ENCODE data around the gene RHBDL1.
A peak's percentile ranks its signal among the peaks of the same experiment; 100 is the strongest.

RHBDL1 gene

GRCh38 chr16:711548-712320 lies 36.3 kb downstream of the RHBDL1 start (continued):
- TF ChIP-seq, protein P1, sequence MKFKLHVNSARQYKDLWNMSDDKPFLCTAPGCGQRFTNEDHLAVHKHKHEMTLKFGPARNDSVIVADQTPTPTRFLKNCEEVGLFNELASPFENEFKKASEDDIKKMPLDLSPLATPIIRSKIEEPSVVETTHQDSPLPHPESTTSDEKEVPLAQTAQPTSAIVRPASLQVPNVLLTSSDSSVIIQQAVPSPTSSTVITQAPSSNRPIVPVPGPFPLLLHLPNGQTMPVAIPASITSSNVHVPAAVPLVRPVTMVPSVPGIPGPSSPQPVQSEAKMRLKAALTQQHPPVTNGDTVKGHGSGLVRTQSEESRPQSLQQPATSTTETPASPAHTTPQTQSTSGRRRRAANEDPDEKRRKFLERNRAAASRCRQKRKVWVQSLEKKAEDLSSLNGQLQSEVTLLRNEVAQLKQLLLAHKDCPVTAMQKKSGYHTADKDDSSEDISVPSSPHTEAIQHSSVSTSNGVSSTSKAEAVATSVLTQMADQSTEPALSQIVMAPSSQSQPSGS (tag by site-specific recombination; IDR thresholded peaks at IDR 0.05; ENCODE audit: low read depth) = no peak
- TF ChIP-seq ZNF404 (tag by site-specific recombination; IDR thresholded peaks at IDR 0.05) (no peak), ZNF654 (tag by site-specific recombination; IDR thresholded peaks at IDR 0.05; ENCODE audit: low read depth) (peak; percentile 73), GLIS1 (tag by site-specific recombination; IDR thresholded peaks at IDR 0.05) (no peak), ZFP69B (tag by site-specific recombination; IDR thresholded peaks at IDR 0.05) (0 out of 2 replicates have a peak, but pooled peaks have one; percentile 25), KLF16 (tag by site-specific recombination; IDR thresholded peaks at IDR 0.05) (0 out of 2 replicates have a peak, but pooled peaks have one; percentile 25), ZNF596 (tag by site-specific recombination; IDR thresholded peaks at IDR 0.05) (no peak), BCL6B (tag by site-specific recombination; IDR thresholded peaks at IDR 0.05) (no peak), ZNF776 (tag by site-specific recombination; IDR thresholded peaks at IDR 0.05; ENCODE audit: borderline replicate concordance) (no peak), ZNF623 (tag by site-specific recombination; IDR thresholded peaks at IDR 0.05) (no peak), ZEB2 (tag by site-specific recombination; IDR thresholded peaks at IDR 0.05) (no peak), ZNF16 (tag by site-specific recombination; IDR thresholded peaks at IDR 0.05; ENCODE audit: low read depth) (no peak), ZNF132 (tag by site-specific recombination; IDR thresholded peaks at IDR 0.05; ENCODE audit: borderline replicate concordance) (no peak), KLF8 (tag by site-specific recombination; IDR thresholded peaks at IDR 0.05) (no peak), ZNF121 (tag by site-specific recombination; IDR thresholded peaks at IDR 0.05) (no peak), ZNF837 (tag by site-specific recombination; IDR thresholded peaks at IDR 0.05) (no peak), YY1 (tag by site-specific recombination; IDR thresholded peaks at IDR 0.05) (no peak), ZNF707 (tag by site-specific recombination; IDR thresholded peaks at IDR 0.05) (no peak), SALL2 (tag by site-specific recombination; IDR thresholded peaks at IDR 0.05; ENCODE audit: borderline replicate concordance) (no peak), ZNF214 (tag by site-specific recombination; IDR thresholded peaks at IDR 0.05; ENCODE audit: borderline replicate concordance) (no peak), ZNF416 (tag by site-specific recombination; IDR thresholded peaks at IDR 0.05) (no peak), ZNF423 (tag by site-specific recombination; IDR thresholded peaks at IDR 0.05) (no peak), ZNF624 (tag by site-specific recombination; IDR thresholded peaks at IDR 0.05) (no peak), ZNF19 (tag by site-specific recombination; IDR thresholded peaks at IDR 0.05; ENCODE audit: low read depth) (no peak), ZSCAN5A (tag by site-specific recombination; IDR thresholded peaks at IDR 0.05) (no peak), ZNF530 (tag by site-specific recombination; IDR thresholded peaks at IDR 0.05; ENCODE audit: low read depth) (no peak), ZNF202 (tag by site-specific recombination; IDR thresholded peaks at IDR 0.05; ENCODE audit: borderline replicate concordance) (no peak), BCL11A (tag by site-specific recombination; IDR thresholded peaks at IDR 0.05; ENCODE audit: low read depth) (no peak), ZNF549 (tag by site-specific recombination; IDR thresholded peaks at IDR 0.05) (no peak), SP7 (tag by site-specific recombination; IDR thresholded peaks at IDR 0.05) (peak; percentile 10; the same call in 1 of the 2 replicates)
- TF ChIP-seq, protein P2, sequence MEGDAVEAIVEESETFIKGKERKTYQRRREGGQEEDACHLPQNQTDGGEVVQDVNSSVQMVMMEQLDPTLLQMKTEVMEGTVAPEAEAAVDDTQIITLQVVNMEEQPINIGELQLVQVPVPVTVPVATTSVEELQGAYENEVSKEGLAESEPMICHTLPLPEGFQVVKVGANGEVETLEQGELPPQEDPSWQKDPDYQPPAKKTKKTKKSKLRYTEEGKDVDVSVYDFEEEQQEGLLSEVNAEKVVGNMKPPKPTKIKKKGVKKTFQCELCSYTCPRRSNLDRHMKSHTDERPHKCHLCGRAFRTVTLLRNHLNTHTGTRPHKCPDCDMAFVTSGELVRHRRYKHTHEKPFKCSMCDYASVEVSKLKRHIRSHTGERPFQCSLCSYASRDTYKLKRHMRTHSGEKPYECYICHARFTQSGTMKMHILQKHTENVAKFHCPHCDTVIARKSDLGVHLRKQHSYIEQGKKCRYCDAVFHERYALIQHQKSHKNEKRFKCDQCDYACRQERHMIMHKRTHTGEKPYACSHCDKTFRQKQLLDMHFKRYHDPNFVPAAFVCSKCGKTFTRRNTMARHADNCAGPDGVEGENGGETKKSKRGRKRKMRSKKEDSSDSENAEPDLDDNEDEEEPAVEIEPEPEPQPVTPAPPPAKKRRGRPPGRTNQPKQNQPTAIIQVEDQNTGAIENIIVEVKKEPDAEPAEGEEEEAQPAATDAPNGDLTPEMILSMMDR (tag by site-specific recombination; IDR thresholded peaks at IDR 0.05) = peak; percentile 91
- TF ChIP-seq, protein P3, sequence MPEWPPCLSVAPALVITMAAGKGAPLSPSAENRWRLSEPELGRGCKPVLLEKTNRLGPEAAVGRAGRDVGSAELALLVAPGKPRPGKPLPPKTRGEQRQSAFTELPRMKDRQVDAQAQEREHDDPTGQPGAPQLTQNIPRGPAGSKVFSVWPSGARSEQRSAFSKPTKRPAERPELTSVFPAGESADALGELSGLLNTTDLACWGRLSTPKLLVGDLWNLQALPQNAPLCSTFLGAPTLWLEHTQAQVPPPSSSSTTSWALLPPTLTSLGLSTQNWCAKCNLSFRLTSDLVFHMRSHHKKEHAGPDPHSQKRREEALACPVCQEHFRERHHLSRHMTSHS (tag by site-specific recombination; IDR thresholded peaks at IDR 0.05) = no peak
- TF ChIP-seq, protein P4, sequence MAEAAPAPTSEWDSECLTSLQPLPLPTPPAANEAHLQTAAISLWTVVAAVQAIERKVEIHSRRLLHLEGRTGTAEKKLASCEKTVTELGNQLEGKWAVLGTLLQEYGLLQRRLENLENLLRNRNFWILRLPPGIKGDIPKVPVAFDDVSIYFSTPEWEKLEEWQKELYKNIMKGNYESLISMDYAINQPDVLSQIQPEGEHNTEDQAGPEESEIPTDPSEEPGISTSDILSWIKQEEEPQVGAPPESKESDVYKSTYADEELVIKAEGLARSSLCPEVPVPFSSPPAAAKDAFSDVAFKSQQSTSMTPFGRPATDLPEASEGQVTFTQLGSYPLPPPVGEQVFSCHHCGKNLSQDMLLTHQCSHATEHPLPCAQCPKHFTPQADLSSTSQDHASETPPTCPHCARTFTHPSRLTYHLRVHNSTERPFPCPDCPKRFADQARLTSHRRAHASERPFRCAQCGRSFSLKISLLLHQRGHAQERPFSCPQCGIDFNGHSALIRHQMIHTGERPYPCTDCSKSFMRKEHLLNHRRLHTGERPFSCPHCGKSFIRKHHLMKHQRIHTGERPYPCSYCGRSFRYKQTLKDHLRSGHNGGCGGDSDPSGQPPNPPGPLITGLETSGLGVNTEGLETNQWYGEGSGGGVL (tag by site-specific recombination; IDR thresholded peaks at IDR 0.05) = no peak
